ENCODE results near the gene DMXL2.
A peak's percentile ranks its signal among the peaks of the same experiment; 100 is the strongest.
"Not testable (repeated sequence)": the region's sequence is repeated elsewhere in the genome, so short reads cannot be mapped to it uniquely, and the experiment has no call there.

Gene DMXL2

GRCh38 chr15:51624022-51624421 is 1.5 kb upstream of the DMXL2 start:
- DNase-seq (ENCODE audit: low read depth in 2 of 2): no peak

DNA sequence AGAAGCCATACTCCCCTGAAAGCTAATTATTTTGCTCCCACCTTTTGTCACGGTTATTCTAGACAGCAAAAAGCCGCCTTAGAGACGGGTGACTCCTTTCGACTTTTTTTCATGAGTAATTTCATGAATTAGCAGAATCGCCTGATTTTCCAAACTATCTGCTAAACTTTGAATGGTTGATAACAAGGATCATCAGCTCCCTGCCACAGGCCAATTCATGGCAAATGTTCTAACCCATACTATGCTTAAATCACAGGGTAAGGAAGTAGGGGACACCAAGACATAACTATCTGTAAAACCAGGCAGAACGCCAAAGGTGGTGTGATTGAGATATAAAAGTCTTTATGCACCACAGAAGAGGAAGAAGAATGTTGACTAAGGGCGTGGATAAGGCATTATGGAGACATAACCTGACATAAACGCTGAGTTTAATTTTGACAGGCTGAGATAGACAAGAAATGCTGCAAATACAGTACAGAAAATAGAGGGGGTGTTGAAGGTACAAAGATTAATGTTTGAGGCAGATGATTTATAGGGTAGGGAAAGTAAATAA is 891 bp upstream of the DMXL2 start:
- no peak for DNase-seq (ENCODE audit: low read depth in 2 of 2)

DNA sequence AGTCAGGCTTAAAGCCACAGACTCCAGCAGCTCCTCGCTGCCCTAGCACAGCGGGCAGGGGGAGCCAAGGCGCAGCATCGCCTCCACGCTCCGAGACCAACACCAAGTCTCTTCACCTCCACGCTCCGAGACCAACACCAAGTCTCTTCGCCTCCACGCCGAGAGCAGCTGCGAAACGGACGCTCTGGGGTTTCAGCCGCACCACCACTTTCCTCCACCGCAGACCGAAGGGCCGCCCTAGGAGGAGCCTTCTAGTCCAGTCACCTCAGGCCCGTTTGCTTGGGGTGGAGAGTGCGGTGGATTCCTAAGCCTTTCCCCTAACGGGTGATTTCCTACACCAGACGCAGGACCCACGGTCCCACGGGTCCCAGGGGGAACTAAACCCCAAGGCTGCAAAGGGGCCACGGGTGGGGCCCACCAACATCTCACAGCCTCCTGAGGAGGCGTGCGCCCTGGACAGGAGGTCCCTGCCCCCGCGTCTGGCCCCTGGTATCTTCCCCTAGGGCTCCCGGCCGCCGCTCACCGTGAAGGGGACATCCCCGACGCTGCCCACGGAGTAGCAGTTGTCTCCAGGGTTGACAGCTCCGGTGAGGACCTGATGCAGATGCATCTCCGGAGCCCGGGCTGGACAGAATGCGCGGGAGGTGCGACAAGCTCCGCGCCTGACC is 501 bp downstream of the DMXL2 start:
- peak in 1 of 2 donors; percentile 21 for DNase-seq (ENCODE audit: low read depth in 2 of 2)

- no peak for DNase-seq (ENCODE audit: low read depth in 2 of 2)
These were observed 1.3 kb downstream of the DMXL2 start for GRCh38 chr15:51621155-51621765.

DNA sequence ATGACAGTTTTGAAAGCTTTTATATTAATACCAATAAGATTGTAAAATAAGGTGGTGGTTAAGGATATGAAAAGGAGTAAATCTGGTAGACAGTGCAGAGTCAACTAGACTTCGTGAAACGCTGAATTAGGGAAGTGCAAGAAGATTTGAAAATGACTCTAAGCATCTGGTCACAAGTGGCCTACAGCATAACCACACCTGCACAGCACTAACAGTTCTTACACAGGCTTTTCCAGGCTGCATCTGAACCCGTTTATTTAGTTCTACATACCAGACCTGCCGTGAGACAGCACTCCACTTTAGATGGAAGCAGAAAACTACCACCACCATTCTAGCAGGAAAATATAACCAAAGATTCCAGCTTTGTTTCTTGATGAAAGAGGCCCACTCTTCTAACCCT is 1.9 kb downstream of the DMXL2 start:
- no peak for DNase-seq (ENCODE audit: low read depth in 2 of 2)

DNA sequence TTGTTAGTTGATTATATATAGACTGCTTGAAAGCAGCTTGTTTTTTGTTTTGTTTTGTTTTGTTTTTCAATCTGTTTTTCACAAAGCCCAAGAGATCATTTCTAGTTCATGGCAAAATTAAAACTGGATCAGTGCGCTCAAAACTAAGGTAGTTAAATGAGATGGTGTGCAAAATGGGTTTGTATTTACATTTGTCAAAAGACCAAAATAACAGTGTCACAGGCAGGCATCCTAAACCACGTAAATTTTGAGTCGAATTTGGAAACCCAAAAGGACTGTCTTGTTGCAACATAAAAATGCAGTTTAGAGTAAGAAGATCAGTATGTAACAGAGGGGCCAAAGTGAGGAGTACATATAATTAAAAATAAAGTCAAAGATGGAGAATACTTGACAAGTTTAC is 2.4 kb downstream of the DMXL2 start:
- no peak for DNase-seq (ENCODE audit: low read depth in 2 of 2)

- DNase-seq (ENCODE audit: low read depth in 2 of 2): no peak
These were observed 3.1 kb downstream of the DMXL2 start for GRCh38 chr15:51619331-51620035.

GRCh38 chr15:51617886-51618285 is 4.7 kb downstream of the DMXL2 start:
- DNase-seq (ENCODE audit: low read depth in 2 of 2): no peak

DNA sequence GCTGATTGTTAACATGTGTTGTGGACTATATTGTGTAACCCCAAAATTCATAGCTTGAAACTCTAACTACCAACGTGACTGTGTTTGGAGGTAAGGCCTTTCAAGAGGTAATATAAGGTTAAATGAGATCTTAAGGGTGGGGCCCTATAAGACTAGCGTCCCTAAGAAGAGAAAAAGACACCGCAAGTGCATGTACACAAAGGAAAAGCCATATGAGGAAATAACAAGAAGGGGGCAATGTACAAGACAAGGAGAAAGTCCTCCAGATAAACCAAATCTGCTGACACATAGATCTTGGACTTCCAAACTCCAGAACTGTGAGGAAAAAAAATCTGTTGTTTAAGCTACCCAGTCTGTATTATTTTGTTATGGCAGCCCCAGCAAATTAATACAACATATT is 8.6 kb downstream of the DMXL2 start:
- no peak for DNase-seq (ENCODE audit: low read depth in 2 of 2)

DNA sequence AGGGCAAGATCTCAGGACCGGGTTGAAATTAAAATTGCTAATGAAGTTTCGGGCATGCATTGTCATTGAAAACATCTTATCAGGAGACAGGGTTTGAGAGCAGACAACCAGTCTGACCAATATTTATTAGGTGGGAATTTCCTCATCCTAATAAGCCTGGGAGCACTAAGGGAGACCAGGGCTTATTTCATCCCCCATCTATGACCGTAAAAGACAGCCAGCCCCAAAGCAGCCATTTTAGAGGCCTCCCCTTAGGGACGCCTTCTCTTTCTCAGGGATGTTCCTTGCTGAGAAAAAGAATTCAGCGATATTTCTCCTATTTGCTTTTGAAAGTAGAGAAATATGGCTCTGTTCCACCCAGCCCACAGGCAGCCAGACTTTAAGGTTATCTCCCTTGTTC is 9.9 kb downstream of the DMXL2 start:
- DNase-seq (ENCODE audit: low read depth in 2 of 2): not testable (repeated sequence)

- not testable (repeated sequence) for DNase-seq (ENCODE audit: low read depth in 2 of 2)
These were observed 19.1 kb downstream of the DMXL2 start for GRCh38 chr15:51603462-51603948.

- no peak for DNase-seq (ENCODE audit: low read depth in 2 of 2)
These were observed 19.6 kb downstream of the DMXL2 start for GRCh38 chr15:51603002-51603401.

DNA sequence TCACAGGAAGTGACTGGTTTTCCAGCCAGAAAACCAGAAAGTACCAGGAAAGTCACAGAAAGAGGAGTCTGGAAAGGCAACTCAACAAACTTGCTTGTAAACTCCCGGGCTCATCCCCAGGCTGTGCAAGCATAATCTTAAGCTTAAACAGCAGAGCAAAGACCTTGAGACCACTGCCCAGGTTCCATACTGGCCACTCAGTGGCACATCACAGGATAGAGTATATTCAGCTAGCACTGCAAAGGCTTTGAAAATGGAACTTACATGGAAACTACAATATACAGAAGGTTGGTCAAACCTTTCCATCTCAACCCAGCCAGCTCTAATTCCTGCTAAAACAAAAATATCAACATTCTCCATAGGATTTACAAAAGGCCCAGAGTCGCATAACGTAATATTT is 20.1 kb downstream of the DMXL2 start:
- no peak for DNase-seq (ENCODE audit: low read depth in 2 of 2)

- DNase-seq (ENCODE audit: low read depth in 2 of 2): no peak
These were observed 20.8 kb downstream of the DMXL2 start for GRCh38 chr15:51601801-51602200.

GRCh38 chr15:51600114-51600513 is 22.5 kb downstream of the DMXL2 start:
- DNase-seq (ENCODE audit: low read depth in 2 of 2): no peak

DNA sequence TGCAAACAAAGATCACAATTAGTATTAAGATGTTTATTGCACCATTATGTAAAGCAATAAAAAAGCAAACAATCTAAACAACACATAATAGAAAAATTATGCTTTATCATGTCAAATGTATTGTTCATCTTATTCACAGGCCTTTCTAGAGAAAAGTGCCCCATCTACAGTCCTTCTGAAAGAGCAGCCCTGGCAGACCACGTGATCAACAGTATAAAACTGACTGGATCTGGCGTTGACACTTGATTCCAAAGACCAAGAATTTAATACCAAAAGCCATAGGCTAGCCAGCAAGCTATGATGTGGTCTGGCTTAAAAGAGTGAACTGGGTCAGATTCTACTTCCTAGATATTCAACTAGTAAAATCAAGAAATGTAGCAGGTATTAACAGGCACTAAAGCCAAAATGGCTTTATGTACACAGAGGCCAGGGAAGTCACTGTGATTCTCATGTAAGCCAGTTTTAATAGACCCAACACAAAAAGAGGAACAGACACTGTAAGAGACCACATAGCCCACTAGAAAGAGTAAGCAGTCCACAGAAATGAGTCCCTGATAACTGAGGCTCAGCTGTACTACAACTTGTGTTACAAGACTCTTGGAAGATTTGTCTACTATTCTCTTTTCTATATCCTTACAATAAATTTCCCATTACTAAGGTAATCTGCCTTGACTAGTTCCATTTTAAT is 32.5 kb downstream of the DMXL2 start:
- DNase-seq (ENCODE audit: low read depth in 2 of 2): no peak

DNA sequence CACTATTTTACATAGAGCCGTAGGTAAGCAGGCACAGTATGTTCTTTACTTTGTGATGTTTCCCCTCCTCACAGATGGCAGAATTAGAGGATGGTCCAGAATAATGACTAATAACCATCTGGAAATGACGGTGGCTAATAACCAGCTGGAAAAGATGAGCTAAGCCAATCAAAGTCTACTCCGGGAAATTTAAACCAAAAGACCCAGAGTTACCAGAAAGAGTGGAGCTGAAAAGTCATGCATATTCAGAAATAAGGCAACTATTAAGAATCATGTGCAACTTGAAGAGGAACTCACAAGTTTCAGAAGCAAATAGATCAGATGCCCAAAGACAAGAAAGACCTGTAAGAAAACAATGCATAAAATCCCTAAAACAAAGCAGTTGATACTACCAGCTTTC is 33.6 kb downstream of the DMXL2 start:
- DNase-seq (ENCODE audit: low read depth in 2 of 2): no peak

GRCh38 chr15:51585986-51586385 is 36.6 kb downstream of the DMXL2 start:
- no peak for DNase-seq (ENCODE audit: low read depth in 2 of 2)

GRCh38 chr15:51580982-51581381 is 41.6 kb downstream of the DMXL2 start:
- no peak for DNase-seq (ENCODE audit: low read depth in 2 of 2)

DNA sequence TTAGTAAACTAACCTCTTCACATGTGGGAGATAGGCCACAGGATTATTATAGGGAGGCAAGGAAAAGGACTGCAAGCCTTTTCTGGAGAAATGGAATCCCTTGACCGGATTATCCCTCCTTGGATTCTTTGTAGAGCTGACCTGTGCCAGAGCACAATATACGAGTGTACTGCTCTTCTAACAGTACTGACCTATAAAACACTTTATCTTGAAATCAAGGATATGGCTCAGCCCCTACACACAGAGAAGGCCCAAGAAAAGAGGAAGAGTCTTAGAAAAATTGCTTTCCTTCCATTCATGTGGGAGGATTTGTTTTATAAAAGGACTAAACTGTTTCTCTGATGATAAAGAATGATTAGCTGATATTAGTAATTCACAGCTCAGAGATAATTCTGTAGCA is 42.2 kb downstream of the DMXL2 start:
- DNase-seq (ENCODE audit: low read depth in 2 of 2): no peak

DNA sequence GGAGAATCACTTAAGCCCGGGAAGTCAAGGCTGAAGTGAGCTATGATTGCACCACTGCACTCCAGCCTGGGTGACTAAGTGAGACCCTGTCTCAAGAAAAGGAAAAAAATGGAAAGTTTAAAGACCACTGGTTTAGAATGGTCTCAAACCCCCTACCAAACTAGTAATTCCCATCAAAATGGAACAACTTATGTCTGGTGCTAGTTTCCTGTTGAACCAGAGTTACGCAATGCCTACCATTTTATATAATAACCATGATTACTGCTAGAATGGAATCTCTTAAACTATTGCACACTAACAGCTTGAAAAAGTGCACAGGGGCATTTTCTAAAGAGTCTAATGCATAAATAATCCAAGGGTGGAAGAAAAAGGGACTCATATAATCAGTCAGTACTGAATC is 43.6 kb downstream of the DMXL2 start:
- no peak for DNase-seq (ENCODE audit: low read depth in 2 of 2)

DNA sequence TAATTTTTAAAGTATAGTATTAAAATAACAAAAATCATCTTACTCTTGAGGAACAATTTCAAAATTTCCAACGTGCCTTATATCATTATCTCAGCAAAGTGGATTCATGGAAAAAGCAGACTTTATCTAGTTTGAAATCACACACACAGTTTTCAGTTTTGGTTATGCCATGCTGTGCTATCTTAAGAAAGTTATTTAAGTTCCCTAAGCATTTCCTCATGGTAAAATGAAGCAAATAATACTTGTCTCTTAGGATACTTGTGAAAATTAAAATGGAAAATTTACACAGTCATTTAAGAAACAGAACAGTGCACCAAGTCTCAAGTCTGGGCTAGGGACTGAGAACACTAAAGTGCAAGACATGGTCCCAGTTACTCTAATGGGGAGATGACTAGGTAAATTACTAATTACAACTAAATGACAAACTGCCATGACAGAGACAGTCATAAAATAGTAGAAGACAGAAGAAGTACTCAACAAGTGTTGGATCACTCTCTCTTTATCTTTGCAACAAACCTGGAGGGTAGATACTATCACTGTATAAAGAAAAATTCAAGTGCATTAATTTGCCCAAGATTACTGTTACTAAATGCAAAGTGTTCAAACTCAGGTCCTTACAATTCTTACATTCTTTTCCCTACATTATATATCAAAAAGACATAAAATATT is 44.8 kb downstream of the DMXL2 start:
- DNase-seq (ENCODE audit: low read depth in 2 of 2): no peak

Measured in stimulated activated CD8-positive, alpha-beta memory T cell treated with anti-CD3 and anti-CD28 coated beads, Interleukin-7, amount 100 ng/mL, for 4 hours (primary cell).